ENCODE measurements around the gene MGAT4B.

- TF ChIP-seq CTCF (conservative IDR thresholded peaks at IDR 0.05) (no peak), EZH2 (IDR thresholded peaks at IDR 0.05; ENCODE audit: low read depth) (no peak)
These were observed 12.5 kb downstream of the MGAT4B start for GRCh38 chr5:179794171-179794570.
